Progenitor cell of endocrine pancreas (in vitro differentiated cells): ENCODE measurements around the gene ATP2B2. TPM values are rescaled to one million over a fixed set of nuclear protein-coding genes. Genes with fewer than 3 reads are reported as not detected.

Experiments used
- DNase-seq: peaks from one replicate; pipeline ENCODE4 v3.0.0; 2021; ENCODE audit warnings: low spot score; ENCODE audit not compliant: unreplicated experiment
- H3K27ac Mint-ChIP-seq: 2 replicates; pipeline ENCODE4 v1.8.0; 2021; ENCODE audit warnings: mild to moderate bottlenecking, moderate library complexity, mixed read lengths
- H3K27me3 Mint-ChIP-seq: 2 replicates; pipeline ENCODE4 v1.8.0; 2021; ENCODE audit warnings: mixed read lengths
- H3K36me3 Mint-ChIP-seq: 2 replicates; pipeline ENCODE4 v1.8.0; 2022; ENCODE audit warnings: mixed read lengths; ENCODE audit not compliant: insufficient read depth
- H3K4me1 Mint-ChIP-seq: 2 replicates; pipeline ENCODE4 v1.8.0; 2021; ENCODE audit warnings: low read depth, mixed read lengths
- H3K4me3 Mint-ChIP-seq: 2 replicates; pipeline ENCODE4 v1.8.0; 2021; ENCODE audit warnings: low read depth, mild to moderate bottlenecking, moderate library complexity, mixed read lengths
- H3K9me3 Mint-ChIP-seq: 2 replicates; pipeline ENCODE4 v1.8.0; 2021; ENCODE audit warnings: low read depth, mixed read lengths
- CTCF ChIP-seq: fragments of 200-600 bp; sonication (generic); IDR thresholded peaks from one replicate; pipeline ENCODE4 v1.5.0; 2021; ENCODE audit warnings: antibody characterized with exemption, mild to moderate bottlenecking; ENCODE audit not compliant: unreplicated experiment
- total RNA-seq: library from RNA; stranded (reverse); gene quantifications from 2 replicates; pipeline ENCODE4 v1.2.1, GENCODE V29; 2021

Gene ATP2B2
- total RNA-seq, 1 donor from 2014 or later = 0.07 TPM

GRCh38 chr3:10496121-10496863 lies 9.1 kb downstream of the ATP2B2 start:
- Mint-ChIP-seq H3K4me3 (no peak overlapping the region), H3K4me1 (no peaks in the 10 kb centered on the region), H3K27me3 (peaks cover 6% of the 10 kb centered on the region), H3K27ac (no peak overlapping the region), H3K9me3 (no peaks in the 10 kb centered on the region), H3K36me3 (no peaks in the 10 kb centered on the region)
- DNase-seq = no peak
- TF ChIP-seq CTCF = no peak

DNA sequence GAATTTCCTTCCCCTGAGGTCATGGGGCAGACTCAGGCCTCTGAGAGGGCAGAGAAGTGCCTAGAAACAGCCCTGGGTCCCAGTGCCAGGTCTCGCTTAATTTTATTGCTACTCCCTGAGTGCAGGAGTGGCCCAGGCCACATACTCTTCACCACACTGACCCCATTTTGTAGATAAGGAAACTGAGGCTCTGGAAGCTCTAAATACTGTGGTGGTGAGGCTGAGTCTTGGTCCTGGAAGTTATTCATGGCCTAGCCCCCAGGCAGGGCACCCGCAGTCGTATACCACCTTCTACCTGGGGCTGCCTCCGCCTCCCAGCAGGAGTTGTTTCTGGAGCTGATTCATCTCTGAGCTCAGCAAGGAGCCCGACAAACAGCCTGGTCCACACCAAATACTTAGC lies 9.8 kb downstream of the ATP2B2 start:
- H3K27ac Mint-ChIP-seq = no peak overlapping the region
- no peaks in the 10 kb centered on the region for H3K4me1 Mint-ChIP-seq
- peaks cover 6% of the 10 kb centered on the region for H3K27me3 Mint-ChIP-seq
- DNase-seq = no peak
- no peak overlapping the region for H3K4me3 Mint-ChIP-seq
- TF ChIP-seq CTCF = no peak
- no peaks in the 10 kb centered on the region for H3K9me3 Mint-ChIP-seq
- no peaks in the 10 kb centered on the region for H3K36me3 Mint-ChIP-seq

DNA sequence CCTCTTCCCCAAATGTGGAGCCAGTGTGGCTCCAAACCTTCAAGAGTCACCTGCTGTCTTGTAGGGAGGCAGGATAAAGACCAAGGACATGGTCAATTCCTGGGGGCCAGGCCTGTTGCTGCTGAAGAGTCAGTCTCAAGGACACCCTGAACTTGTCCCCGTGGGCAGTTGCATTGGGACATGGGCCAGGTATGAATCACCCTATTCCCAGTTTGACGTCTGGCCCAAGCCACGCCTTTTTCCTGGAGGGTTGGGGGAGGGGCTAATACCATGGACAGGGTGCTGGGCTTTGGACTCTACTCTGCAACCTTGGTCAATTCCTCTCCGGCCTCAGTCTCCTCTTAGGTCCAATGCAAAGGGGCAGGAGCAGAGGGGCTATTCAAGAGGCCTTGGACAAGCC lies 10.4 kb downstream of the ATP2B2 start:
- no peaks in the 10 kb centered on the region for H3K9me3 Mint-ChIP-seq
- DNase-seq = no peak
- no peaks in the 10 kb centered on the region for H3K4me1 Mint-ChIP-seq
- no peak overlapping the region for H3K4me3 Mint-ChIP-seq
- H3K27ac Mint-ChIP-seq = no peak overlapping the region
- peaks cover 6% of the 10 kb centered on the region for H3K27me3 Mint-ChIP-seq
- H3K36me3 Mint-ChIP-seq = no peaks in the 10 kb centered on the region
- no peak for TF ChIP-seq CTCF

DNA sequence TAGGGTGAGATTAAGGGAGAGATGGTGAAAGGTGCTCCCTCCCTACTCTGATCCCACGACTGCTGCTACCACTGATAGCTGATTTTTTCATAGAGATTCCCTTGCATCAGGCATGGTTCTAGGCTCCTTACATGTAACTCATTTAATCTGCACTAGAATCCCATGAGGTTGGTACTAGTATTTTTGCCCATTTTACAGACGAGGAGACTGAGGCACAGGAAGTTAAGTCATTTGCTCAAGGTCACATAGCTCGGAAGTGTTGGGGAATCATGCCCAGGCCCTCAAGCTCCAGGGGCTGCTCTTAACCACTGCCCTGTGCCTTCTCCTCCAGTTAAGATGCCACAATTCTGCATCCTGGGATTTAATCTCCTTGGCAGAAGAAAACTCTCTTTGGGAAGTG lies 11.2 kb downstream of the ATP2B2 start:
- no peak for DNase-seq
- no peak overlapping the region for H3K4me3 Mint-ChIP-seq
- no peak for TF ChIP-seq CTCF
- H3K27ac Mint-ChIP-seq = no peak overlapping the region
- no peaks in the 10 kb centered on the region for H3K36me3 Mint-ChIP-seq
- no peaks in the 10 kb centered on the region for H3K9me3 Mint-ChIP-seq
- no peaks in the 10 kb centered on the region for H3K4me1 Mint-ChIP-seq
- peaks cover 6% of the 10 kb centered on the region for H3K27me3 Mint-ChIP-seq

DNA sequence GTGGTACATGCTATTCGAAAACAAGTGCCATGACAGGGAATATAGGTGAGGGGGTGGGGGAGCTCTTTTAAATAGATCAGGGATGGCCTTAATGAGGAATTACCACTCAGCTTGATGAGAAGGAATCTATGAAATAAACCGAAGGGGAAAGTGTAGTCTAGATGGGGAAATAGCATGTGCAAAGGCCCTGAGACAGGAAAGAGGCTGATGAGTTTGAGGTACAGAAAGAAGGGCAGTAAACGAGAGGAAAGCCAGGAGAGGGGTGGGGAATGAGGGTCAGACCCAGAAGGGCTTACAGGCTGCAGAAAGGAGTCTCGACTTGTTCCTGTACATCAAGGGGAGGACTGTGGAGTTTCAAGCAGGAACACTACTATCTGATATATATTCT lies 12.2 kb downstream of the ATP2B2 start:
- peaks cover 10% of the 10 kb centered on the region for H3K27me3 Mint-ChIP-seq
- H3K4me3 Mint-ChIP-seq = no peak overlapping the region
- H3K27ac Mint-ChIP-seq = no peak overlapping the region
- no peaks in the 10 kb centered on the region for H3K4me1 Mint-ChIP-seq
- no peak for TF ChIP-seq CTCF
- H3K36me3 Mint-ChIP-seq = no peaks in the 10 kb centered on the region
- DNase-seq = no peak
- H3K9me3 Mint-ChIP-seq = no peaks in the 10 kb centered on the region
